Upper lobe of left lung (tissue), 4 donors: ENCODE data around the gene TGFB2.

Source experiments
- EP300 ChIP-seq, 4 donors: sonication (generic); formaldehyde crosslinking; IDR thresholded peaks; one replicate each; pipeline ENCODE4 v1.5.1; 2017; ENCODE audit warnings: antibody characterized with exemption in 4 of 4, control low read depth in 2 of 4
- POLR2A ChIP-seq, 4 donors: fragments of 450-650 bp; IDR thresholded peaks; one replicate each; pipeline ENCODE4 v1.5.1; 2016 to 2017; ENCODE audit warnings: antibody characterized with exemption in 4 of 4, mild to moderate bottlenecking in 2 of 4
- POLR2AphosphoS5 ChIP-seq, 2 donors: sonication (generic); formaldehyde crosslinking; IDR thresholded peaks; one replicate each; pipeline ENCODE4 v1.5.1; 2017; ENCODE audit warnings: antibody characterized with exemption in 2 of 2
- TF ChIP-seq, protein P1 (sequence below), 6 experiments: fragments of 450-650 bp in 4 of 6; fragments of 200-600 bp in 2 of 6; sonication (generic) in 2 of 6; IDR thresholded peaks; one replicate each; pipeline ENCODE4 v1.5.1; 2016 to 2019; ENCODE audit warnings: antibody characterized with exemption in 6 of 6

DNA sequence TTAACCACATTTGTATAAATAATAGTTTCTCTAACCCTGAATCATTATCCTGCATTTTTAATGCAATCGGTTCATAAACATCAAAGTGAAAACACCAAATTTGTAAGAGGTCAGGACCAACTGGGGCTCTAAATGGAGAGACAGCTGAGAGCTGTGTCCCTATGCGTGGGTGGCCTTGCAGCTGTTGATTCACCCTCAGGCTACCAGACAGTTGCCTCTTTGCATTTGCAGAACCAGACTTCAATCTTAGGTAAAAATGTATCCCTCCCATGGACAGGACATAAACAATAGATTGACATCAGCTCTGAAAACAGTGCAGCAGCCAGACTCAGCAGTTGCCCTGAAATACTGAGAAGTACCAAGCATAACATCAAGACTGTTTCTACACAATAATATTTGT lies 8.8 kb upstream of the TGFB2 start:
- TF ChIP-seq POLR2A (IDR thresholded peaks at IDR 0.05) (no peak), POLR2AphosphoS5 (IDR thresholded peaks at IDR 0.05) (no peak), EP300 (IDR thresholded peaks at IDR 0.05) (no peak)
- TF ChIP-seq, protein P1, sequence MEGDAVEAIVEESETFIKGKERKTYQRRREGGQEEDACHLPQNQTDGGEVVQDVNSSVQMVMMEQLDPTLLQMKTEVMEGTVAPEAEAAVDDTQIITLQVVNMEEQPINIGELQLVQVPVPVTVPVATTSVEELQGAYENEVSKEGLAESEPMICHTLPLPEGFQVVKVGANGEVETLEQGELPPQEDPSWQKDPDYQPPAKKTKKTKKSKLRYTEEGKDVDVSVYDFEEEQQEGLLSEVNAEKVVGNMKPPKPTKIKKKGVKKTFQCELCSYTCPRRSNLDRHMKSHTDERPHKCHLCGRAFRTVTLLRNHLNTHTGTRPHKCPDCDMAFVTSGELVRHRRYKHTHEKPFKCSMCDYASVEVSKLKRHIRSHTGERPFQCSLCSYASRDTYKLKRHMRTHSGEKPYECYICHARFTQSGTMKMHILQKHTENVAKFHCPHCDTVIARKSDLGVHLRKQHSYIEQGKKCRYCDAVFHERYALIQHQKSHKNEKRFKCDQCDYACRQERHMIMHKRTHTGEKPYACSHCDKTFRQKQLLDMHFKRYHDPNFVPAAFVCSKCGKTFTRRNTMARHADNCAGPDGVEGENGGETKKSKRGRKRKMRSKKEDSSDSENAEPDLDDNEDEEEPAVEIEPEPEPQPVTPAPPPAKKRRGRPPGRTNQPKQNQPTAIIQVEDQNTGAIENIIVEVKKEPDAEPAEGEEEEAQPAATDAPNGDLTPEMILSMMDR (IDR thresholded peaks at IDR 0.05), result no peak
